ENCODE data around the gene CBX7.

DNA sequence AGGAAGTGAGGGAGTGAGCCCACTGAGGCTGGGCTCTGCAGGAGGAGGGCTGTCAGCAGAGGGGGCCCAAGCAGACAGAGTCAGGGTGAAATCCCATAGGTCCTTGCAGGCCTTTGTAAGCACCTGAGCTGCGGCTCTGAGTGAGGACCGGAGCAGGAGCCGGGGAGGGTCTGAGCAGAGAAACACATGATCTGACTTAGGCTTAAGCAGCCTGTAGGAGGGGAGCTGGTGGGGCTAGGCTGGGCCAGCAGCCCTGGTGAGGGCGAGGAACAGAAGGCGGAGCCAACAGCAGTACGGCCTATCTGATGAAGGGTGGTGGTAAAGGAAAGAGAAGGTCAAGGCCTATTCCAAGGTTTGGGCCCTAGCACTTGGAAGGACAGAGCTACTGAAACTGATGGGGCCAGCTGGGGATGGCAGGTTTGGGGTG is 26.9 kb upstream of the CBX7 start:
- TF ChIP-seq ZNF274 (IDR thresholded peaks at IDR 0.05; ENCODE audit: low read depth, low read length) (no peak), SUZ12 (IDR thresholded peaks at IDR 0.05; ENCODE audit: extremely low read depth, insufficient read depth, insufficient read length) (no peak), YY1 (IDR thresholded peaks at IDR 0.05; ENCODE audit: insufficient read depth, insufficient read length) (no peak)
